ENCODE results near the gene NR2F2.
"Not testable (repeated sequence)": the region's sequence is repeated elsewhere in the genome, so short reads cannot be mapped to it uniquely, and the experiment has no call there.

NR2F2 gene

GRCh38 chr15:96369825-96370621, 39.5 kb downstream of the NR2F2 start:
- no peak for TF ChIP-seq ZFX (IDR thresholded peaks at IDR 0.05; ENCODE audit: borderline replicate concordance)
- no peak for TF ChIP-seq CTCF (IDR thresholded peaks at IDR 0.05)
- no peak overlapping the region for H3K27ac ChIP-seq

- H3K27ac ChIP-seq, result no peak overlapping the region
- TF ChIP-seq CTCF (IDR thresholded peaks at IDR 0.05), result no peak
- TF ChIP-seq ZFX (IDR thresholded peaks at IDR 0.05; ENCODE audit: borderline replicate concordance), result no peak
Measured at GRCh38 chr15:96372554-96372953, 42.1 kb downstream of the NR2F2 start.

GRCh38 chr15:96374499-96374898, 44.0 kb downstream of the NR2F2 start:
- H3K27ac ChIP-seq, result no peak overlapping the region
- TF ChIP-seq CTCF (IDR thresholded peaks at IDR 0.05) (no peak), ZFX (IDR thresholded peaks at IDR 0.05; ENCODE audit: borderline replicate concordance) (no peak)

GRCh38 chr15:96379592-96379991, 49.1 kb downstream of the NR2F2 start:
- H3K27ac ChIP-seq, result not testable (repeated sequence)

GRCh38 chr15:96381463-96381862, 51.0 kb downstream of the NR2F2 start:
- TF ChIP-seq CTCF (IDR thresholded peaks at IDR 0.05) (no peak), ZFX (IDR thresholded peaks at IDR 0.05; ENCODE audit: borderline replicate concordance) (no peak)
- H3K27ac ChIP-seq, result peak overlapping the region; percentile 53

- H3K27ac ChIP-seq, result no peak overlapping the region
- TF ChIP-seq ZFX (IDR thresholded peaks at IDR 0.05; ENCODE audit: borderline replicate concordance), result no peak
- no peak for TF ChIP-seq CTCF (IDR thresholded peaks at IDR 0.05)
Measured at GRCh38 chr15:96385195-96385594, 54.7 kb downstream of the NR2F2 start.

- TF ChIP-seq ZFX (IDR thresholded peaks at IDR 0.05; ENCODE audit: borderline replicate concordance) (no peak), CTCF (IDR thresholded peaks at IDR 0.05) (no peak)
- no peak overlapping the region for H3K27ac ChIP-seq
Measured at GRCh38 chr15:96388673-96389072, 58.2 kb downstream of the NR2F2 start.

Data from 22Rv1 (cell line).